IMR-90 (cell line): ENCODE results near the gene CFAP221. TPM values are rescaled to one million over a fixed set of nuclear protein-coding genes. Genes with fewer than 3 reads are reported as not detected.

Experiments
- ATAC-seq: fragments of 200-7000 bp; cut with Tn5 transposase; 2 replicates; pipeline ENCODE4 v1.9.1; 2020; ENCODE audit warnings: low read depth, mild to moderate bottlenecking, moderate library complexity
- BruUV-seq: library from RNA; stranded (reverse); fragments of 400-500 nt; replicated peaks from 2 replicates; lab custom pipeline; 2021; lab: Mats Ljungman, UMichigan
- CTCF ChIA-PET: fragments of 300-600 bp; formaldehyde crosslinking; extraction: SDS; loops from one replicate; lab custom pipeline; 2021; ENCODE audit warnings: antibody characterized with exemption; lab: Yijun Ruan, JAX
- POLR2A ChIA-PET: fragments of 300-600 bp; sonication (Branson Sonifier 250); formaldehyde crosslinking; loops from one replicate; lab custom pipeline; 2022; ENCODE audit warnings: antibody characterized with exemption; ENCODE audit not compliant: unreplicated experiment; lab: Charles Lee
- DNase-seq: peaks from one replicate; pipeline ENCODE4 v3.0.0; 2013
- H2AFZ ChIP-seq: replicated peaks from 2 replicates; pipeline ENCODE3; 2013; ENCODE audit warnings: low read length, mild to moderate bottlenecking; ENCODE audit not compliant: poor library complexity
- H2AK5ac ChIP-seq: 2 replicates; pipeline ENCODE4 v1.6.1; 2013; ENCODE audit warnings: low read depth, low read length, inconsistent platforms
- H2AK9ac ChIP-seq: replicated peaks from 2 replicates; pipeline ENCODE3; 2013; ENCODE audit warnings: mild to moderate bottlenecking, low read depth, low read length, moderate library complexity; ENCODE audit not compliant: poor library complexity
- H2BK120ac ChIP-seq: 2 replicates; pipeline ENCODE4 v1.6.1; 2013; ENCODE audit warnings: low read depth, low read length, inconsistent platforms
- H2BK15ac ChIP-seq: 3 replicates; pipeline ENCODE4 v1.6.1; 2013; ENCODE audit warnings: low read depth, low read length, inconsistent platforms
- H2BK20ac ChIP-seq: 2 replicates; pipeline ENCODE4 v1.6.1; 2013; ENCODE audit warnings: low read depth, mild to moderate bottlenecking, inconsistent platforms, low read length, moderate library complexity
- H2BK5ac ChIP-seq: 2 replicates; pipeline ENCODE4 v1.6.1; 2013; ENCODE audit warnings: mild to moderate bottlenecking, low read depth, low read length, inconsistent platforms; ENCODE audit not compliant: poor library complexity, severe bottlenecking
- H3K14ac ChIP-seq: replicated peaks from 2 replicates; pipeline ENCODE4 v1.6.1; 2013; ENCODE audit warnings: low read depth, low read length, inconsistent platforms
- H3K18ac ChIP-seq: 2 replicates; pipeline ENCODE4 v1.6.1; 2013; ENCODE audit warnings: low read depth, low read length, control low read depth
- H3K23ac ChIP-seq: 2 replicates; pipeline ENCODE4 v1.6.1; 2013; ENCODE audit warnings: low read depth, low read length, inconsistent platforms
- H3K27ac ChIP-seq: 2 replicates; pipeline ENCODE4 v1.5.1; 2013; ENCODE audit warnings: mild to moderate bottlenecking, control low read depth, low read length; ENCODE audit not compliant: insufficient read depth
- H3K27me3 ChIP-seq: 2 replicates; pipeline ENCODE4 v1.6.1; 2013; ENCODE audit warnings: low read length; ENCODE audit not compliant: control insufficient read depth, insufficient read depth
- H3K36me3 ChIP-seq: 2 replicates; pipeline ENCODE4 v1.6.1; 2013; ENCODE audit warnings: low read length, mixed read lengths; ENCODE audit not compliant: control insufficient read depth, insufficient read depth
- H3K4ac ChIP-seq: 2 replicates; pipeline ENCODE4 v1.6.1; 2013; ENCODE audit warnings: low read depth, low read length, inconsistent platforms
- H3K4me1 ChIP-seq: 2 replicates; pipeline ENCODE4 v1.6.1; 2013; ENCODE audit warnings: low read length, mixed read lengths; ENCODE audit not compliant: control insufficient read depth, insufficient read depth
- H3K4me2 ChIP-seq: 2 replicates; pipeline ENCODE4 v1.6.1; 2013; ENCODE audit warnings: low read depth, mild to moderate bottlenecking, control low read depth, low read length, moderate library complexity
- H3K4me3 ChIP-seq: 2 replicates; pipeline ENCODE4 v1.5.1; 2013; ENCODE audit warnings: low read depth, mild to moderate bottlenecking, control low read depth, low read length, moderate library complexity; ENCODE audit not compliant: insufficient read depth
- H3K56ac ChIP-seq: 2 replicates; pipeline ENCODE4 v1.6.1; 2013; ENCODE audit warnings: low read length, inconsistent platforms; ENCODE audit not compliant: insufficient read depth; ENCODE audit errors: extremely low read depth
- H3K79me1 ChIP-seq, 2 experiments: 2 replicates each; pipeline ENCODE4 v1.6.1; 2013; ENCODE audit warnings: low read length in 2 of 2, inconsistent platforms in 1 of 2, low read depth in 1 of 2
- H3K9ac ChIP-seq: 2 replicates; pipeline ENCODE4 v1.6.1; 2013; ENCODE audit warnings: low read depth, low read length, control low read depth
- H3K9me1 ChIP-seq: 2 replicates; pipeline ENCODE4 v1.6.1; 2013; ENCODE audit warnings: low read length, inconsistent platforms; ENCODE audit not compliant: insufficient read depth
- H3K9me3 ChIP-seq: 2 replicates; pipeline ENCODE4 v1.6.1; 2013; ENCODE audit warnings: low read length; ENCODE audit not compliant: control insufficient read depth, insufficient read depth
- H4K20me1 ChIP-seq: 2 replicates; pipeline ENCODE4 v1.6.1; 2013; ENCODE audit warnings: low read length, inconsistent platforms; ENCODE audit not compliant: insufficient read depth
- H4K5ac ChIP-seq: 2 replicates; pipeline ENCODE4 v1.6.1; 2013; ENCODE audit warnings: mild to moderate bottlenecking, low read depth, low read length, control low read depth
- H4K8ac ChIP-seq, 2 experiments: 2 replicates each; pipeline ENCODE4 v1.6.1; 2013; ENCODE audit warnings: low read depth in 2 of 2, low read length in 2 of 2, control low read depth in 1 of 2, inconsistent platforms in 1 of 2
- H4K91ac ChIP-seq: 2 replicates; pipeline ENCODE4 v1.6.1; 2013; ENCODE audit warnings: low read depth, low read length, inconsistent platforms; ENCODE audit not compliant: insufficient read depth
- BHLHE40 ChIP-seq: fragments of 150-350 bp; IDR thresholded peaks from 2 replicates; pipeline ENCODE4 v1.6.1; 2016; ENCODE audit warnings: mild to moderate bottlenecking, low read depth, low read length
- CEBPB ChIP-seq: IDR thresholded peaks from 2 replicates; pipeline ENCODE4 v1.6.1; 2012; ENCODE audit warnings: low read depth, low read length, improper control_type of control experiment
- CHD1 ChIP-seq: IDR thresholded peaks from 2 replicates; pipeline ENCODE4 v1.6.1; 2012; ENCODE audit warnings: low read depth, low read length, improper control_type of control experiment
- CTCF ChIP-seq: conservative IDR thresholded peaks from 2 replicates; pipeline ENCODE4 v1.5.1; 2012; ENCODE audit warnings: mild to moderate bottlenecking, low read depth, low read length, improper control_type of control experiment
- MAZ ChIP-seq: IDR thresholded peaks from 2 replicates; pipeline ENCODE4 v1.6.1; 2012; ENCODE audit warnings: low read depth, mild to moderate bottlenecking, low read length, improper control_type of control experiment, moderate library complexity, borderline replicate concordance
- POLR2A ChIP-seq: IDR thresholded peaks from 2 replicates; pipeline ENCODE4 v1.6.1; 2012; ENCODE audit warnings: mild to moderate bottlenecking, low read depth, low read length
- RCOR1 ChIP-seq: IDR thresholded peaks from 2 replicates; pipeline ENCODE4 v1.6.1; 2012; ENCODE audit warnings: mild to moderate bottlenecking, low read length, improper control_type of control experiment; ENCODE audit not compliant: insufficient replicate concordance
- SMC3 ChIP-seq: fragments of 150-350 bp; IDR thresholded peaks from 2 replicates; pipeline ENCODE4 v1.6.1; 2016; ENCODE audit warnings: low read depth, mild to moderate bottlenecking, antibody characterized with exemption, low read length, moderate library complexity
- USF2 ChIP-seq: fragments of 150-350 bp; IDR thresholded peaks from 2 replicates; pipeline ENCODE4 v1.6.1; 2017; ENCODE audit warnings: mild to moderate bottlenecking, antibody characterized with exemption, low read length, low read depth
- WGBS, 2 experiments: methylation state at CpG; one replicate each; pipeline versions ENCODE4 v1.1.5 to v1.1.7; 2013; ENCODE audit warnings: missing lambda C conversion rate in 2 of 2; ENCODE audit not compliant: insufficient read length in 1 of 2; ENCODE audit errors: extremely low coverage in 2 of 2; 5-methylcytosine and 5-hydroxymethylcytosine counted together
- dilution Hi-C: fragments of 300-500 bp; cut with HindIII; formaldehyde crosslinking; loops from one replicate; pipeline ENCODE4 v1.14.3; 2018; ENCODE audit warnings: low sequenced_read_pairs; ENCODE audit not compliant: unreplicated experiment
- in situ Hi-C: fragments of 300-500 bp; cut with MboI; formaldehyde crosslinking; loops from 3 replicates; pipeline ENCODE4 v1.14.3; 2019; ENCODE audit warnings: low sequenced_read_pairs, inconsistent platforms, mixed read lengths
- intact Hi-C: fragments of 100-400 bp; cut with micrococcal nuclease; formaldehyde crosslinking; loops from 2 replicates; pipeline ENCODE4 v1.10.0; 2022
- polyA plus RNA-seq, 3 experiments: library from polyadenylated mRNA; depleted of rRNA; stranded (reverse); fragments of >200 nt; gene quantifications; 2 replicates each; pipeline ENCODE4 v1.2.3, GENCODE V29; 2012; ENCODE audit warnings: low replicate concordance in 1 of 3
- total RNA-seq: library from RNA; depleted of rRNA; stranded (reverse); fragments of >200 nt; gene quantifications from 2 replicates; pipeline ENCODE4 v1.2.3, GENCODE V29; 2012

CFAP221 gene
- total and polyA plus RNA-seq, 2 of the 4 experiments (the other 2 are of a cell fraction): not detected

- no CpG with 5 or more reads among the region's 2 CpGs for whole genome bisulfite sequencing, 2 experiments
- H2BK120ac ChIP-seq: no peak overlapping the region
- H2BK15ac ChIP-seq: no peak overlapping the region
- H3K4me3 ChIP-seq: no peak overlapping the region
- no peak overlapping the region for H3K9ac ChIP-seq
- H3K18ac ChIP-seq: no peak overlapping the region
- no peak overlapping the region for H4K91ac ChIP-seq
- no peak for ATAC-seq
- H3K4ac ChIP-seq: no peak overlapping the region
- dilution Hi-C loops (no loop called here), in situ Hi-C loops (no loop called here), intact Hi-C loops (no loop called here)
- POLR2A ChIA-PET: no interaction called here
- no peaks in the 10 kb centered on the region for H3K36me3 ChIP-seq
- no peaks in the 10 kb centered on the region for H3K9me1 ChIP-seq
- H3K9me3 ChIP-seq: no peaks in the 10 kb centered on the region
- CTCF ChIA-PET: no interaction called here
- H2AFZ ChIP-seq: no peak overlapping the region
- H3K4me1 ChIP-seq: no peaks in the 10 kb centered on the region
- no peak overlapping the region for H4K8ac ChIP-seq
- H4K20me1 ChIP-seq: no peaks in the 10 kb centered on the region
- no peak overlapping the region for H3K14ac ChIP-seq
- TF ChIP-seq RCOR1 (no peak), POLR2A (no peak), BHLHE40 (no peak), CHD1 (no peak), USF2 (no peak), CEBPB (no peak), MAZ (no peak), CTCF (no peak), SMC3 (no peak)
- no peak for DNase-seq
- no peak overlapping the region for H2BK5ac ChIP-seq
- no peak overlapping the region for H3K56ac ChIP-seq
- H3K4me2 ChIP-seq: no peak overlapping the region
- no peaks in the 10 kb centered on the region for H3K79me1 ChIP-seq
- no peak overlapping the region for H2BK20ac ChIP-seq
- no peak overlapping the region for H2AK9ac ChIP-seq
- no peak overlapping the region for H2AK5ac ChIP-seq
- no peak overlapping the region for H4K5ac ChIP-seq
- peaks cover 19% of the 10 kb centered on the region for H3K27me3 ChIP-seq
- BruUV-seq: no TSS peak
- H3K27ac ChIP-seq: no peak overlapping the region
- H3K23ac ChIP-seq: no peak overlapping the region
Measured at GRCh38 chr2:119548516-119549120, 4.4 kb downstream of the CFAP221 start.
